GM04504 (cell line): Measurements from ENCODE around the gene CCHCR1.
A peak's percentile ranks its signal among the peaks of the same experiment; 100 is the strongest.

Source experiments
- DNase-seq: peaks from one replicate; pipeline ENCODE4 v3.0.0-alpha.2; 2012; ENCODE audit warnings: low read depth

The CCHCR1 gene

GRCh38 chr6:31129130-31129529, 28.5 kb downstream of the CCHCR1 start:
- no peak for DNase-seq

- DNase-seq, result no peak
Observed at GRCh38 chr6:31128093-31128676, 29.4 kb downstream of the CCHCR1 start.

GRCh38 chr6:31126396-31127175, 31.0 kb downstream of the CCHCR1 start:
- no peak for DNase-seq

GRCh38 chr6:31125586-31126363, 31.8 kb downstream of the CCHCR1 start:
- peak; percentile 81 for DNase-seq

GRCh38 chr6:31125162-31125561, 32.4 kb downstream of the CCHCR1 start:
- DNase-seq, result no peak

- peak; percentile 66 for DNase-seq
Observed at GRCh38 chr6:31122791-31123706, 34.6 kb downstream of the CCHCR1 start.

- DNase-seq, result no peak
Observed at GRCh38 chr6:31121131-31121790, 36.3 kb downstream of the CCHCR1 start.

- DNase-seq, result no peak
Observed at GRCh38 chr6:31120151-31120915, 37.3 kb downstream of the CCHCR1 start, which contains the start of gene CDSN. TSS of gene CDSN (minus strand) at chr6:31120446. CDS start at chr6:31120419, 27 bp downstream.

- no peak for DNase-seq
Observed at GRCh38 chr6:31118178-31118577, 39.4 kb downstream of the CCHCR1 start.

GRCh38 chr6:31116661-31117385, 40.8 kb downstream of the CCHCR1 start:
- DNase-seq, result no peak

GRCh38 chr6:31115941-31116560, 41.6 kb downstream of the CCHCR1 start:
- no peak for DNase-seq

- DNase-seq, result no peak
Observed at GRCh38 chr6:31114970-31115849, 42.4 kb downstream of the CCHCR1 start.

GRCh38 chr6:31114541-31114878, 43.1 kb downstream of the CCHCR1 start, which contains the start of gene PSORS1C1:
TSS of gene PSORS1C1 (plus strand) at chr6:31114800. CDS start at chr6:31129633, 14,833 bp downstream.
- peak; percentile 95 for DNase-seq

GRCh38 chr6:31113861-31114540, 43.6 kb downstream of the CCHCR1 start:
- DNase-seq, result peak; percentile 93

- DNase-seq, result no peak
Observed at GRCh38 chr6:31112478-31112877, 45.1 kb downstream of the CCHCR1 start, which contains the start of gene C6orf15. TSS of gene C6orf15 (minus strand) at chr6:31112575. CDS start at chr6:31112555, 20 bp downstream.

- DNase-seq, result no peak
Observed at GRCh38 chr6:31111712-31112111, 45.9 kb downstream of the CCHCR1 start.

- no peak for DNase-seq
Observed at GRCh38 chr6:31110825-31111582, 46.6 kb downstream of the CCHCR1 start.
